C4-2B (cell line): Measurements from ENCODE around the gene OPCML.

ENCODE experiments used
- ZFX ChIP-seq: fragments of 450-650 bp; IDR thresholded peaks from 2 replicates; pipeline ENCODE4 v1.6.1; 2017
- TF ChIP-seq, protein P1 (sequence below): fragments of 450-650 bp; conservative IDR thresholded peaks from 2 replicates; pipeline ENCODE4 v1.5.1; 2017; ENCODE audit warnings: mild to moderate bottlenecking

DNA sequence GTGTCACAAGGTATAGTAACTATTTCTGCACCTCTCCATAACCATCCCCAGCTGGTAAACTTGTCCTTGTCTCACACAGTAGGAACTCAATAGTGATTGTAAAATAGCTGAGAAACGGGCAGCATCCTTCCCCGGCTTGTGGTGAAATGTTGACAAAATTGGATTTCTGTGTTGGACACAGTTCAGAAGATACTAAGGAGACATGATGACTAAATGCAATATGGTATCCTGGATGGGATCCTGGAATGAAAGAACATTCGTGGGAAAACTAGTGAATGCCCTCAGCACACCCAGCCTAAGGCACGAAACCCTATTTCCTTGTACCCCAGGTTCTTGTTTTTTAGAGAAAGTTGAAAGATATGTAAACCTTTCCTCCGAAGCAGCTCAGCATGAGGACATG, 18.8 kb upstream of the OPCML start:
- TF ChIP-seq, protein P1, sequence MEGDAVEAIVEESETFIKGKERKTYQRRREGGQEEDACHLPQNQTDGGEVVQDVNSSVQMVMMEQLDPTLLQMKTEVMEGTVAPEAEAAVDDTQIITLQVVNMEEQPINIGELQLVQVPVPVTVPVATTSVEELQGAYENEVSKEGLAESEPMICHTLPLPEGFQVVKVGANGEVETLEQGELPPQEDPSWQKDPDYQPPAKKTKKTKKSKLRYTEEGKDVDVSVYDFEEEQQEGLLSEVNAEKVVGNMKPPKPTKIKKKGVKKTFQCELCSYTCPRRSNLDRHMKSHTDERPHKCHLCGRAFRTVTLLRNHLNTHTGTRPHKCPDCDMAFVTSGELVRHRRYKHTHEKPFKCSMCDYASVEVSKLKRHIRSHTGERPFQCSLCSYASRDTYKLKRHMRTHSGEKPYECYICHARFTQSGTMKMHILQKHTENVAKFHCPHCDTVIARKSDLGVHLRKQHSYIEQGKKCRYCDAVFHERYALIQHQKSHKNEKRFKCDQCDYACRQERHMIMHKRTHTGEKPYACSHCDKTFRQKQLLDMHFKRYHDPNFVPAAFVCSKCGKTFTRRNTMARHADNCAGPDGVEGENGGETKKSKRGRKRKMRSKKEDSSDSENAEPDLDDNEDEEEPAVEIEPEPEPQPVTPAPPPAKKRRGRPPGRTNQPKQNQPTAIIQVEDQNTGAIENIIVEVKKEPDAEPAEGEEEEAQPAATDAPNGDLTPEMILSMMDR = no peak
- no peak for TF ChIP-seq ZFX
